Prostate gland (tissue), 2 donors: ENCODE results near the gene SYT4.

Experiments used
- POLR2A ChIP-seq: fragments of 450-650 bp; IDR thresholded peaks from one replicate; pipeline ENCODE4 v1.6.1; 2016; ENCODE audit warnings: antibody characterized with exemption, mild to moderate bottlenecking
- TF ChIP-seq, protein P1 (sequence below), 4 experiments: fragments of 200-600 bp in 2 of 4; fragments of 450-650 bp in 2 of 4; sonication (generic) in 2 of 4; IDR thresholded peaks; 1 replicate in 3 of 4; 2 replicates in 1 of 4; pipeline ENCODE4 v1.5.1; 2016 to 2019; ENCODE audit warnings: antibody characterized with exemption in 4 of 4, mild to moderate bottlenecking in 2 of 4, moderate library complexity in 2 of 4

DNA sequence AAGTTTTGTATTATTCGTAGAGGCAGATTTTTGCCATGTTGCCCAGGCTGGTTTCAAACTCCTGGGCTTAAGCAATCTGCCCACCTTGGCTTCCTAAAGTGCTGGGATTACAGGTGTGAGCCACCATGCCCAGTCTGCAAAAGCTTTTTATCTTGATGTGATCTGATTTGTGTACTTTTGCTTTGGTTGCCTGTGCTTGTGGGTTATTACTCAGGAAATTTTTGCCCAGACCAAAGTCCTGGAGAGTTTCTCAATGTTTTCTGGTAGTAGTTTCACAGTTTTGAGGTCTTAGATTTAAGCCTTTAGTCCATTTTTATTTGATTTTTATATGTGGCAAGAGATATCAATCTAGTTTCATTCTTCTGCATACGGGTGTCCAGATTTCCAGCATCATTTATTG, 42.4 kb downstream of the SYT4 start:
- TF ChIP-seq, protein P1, sequence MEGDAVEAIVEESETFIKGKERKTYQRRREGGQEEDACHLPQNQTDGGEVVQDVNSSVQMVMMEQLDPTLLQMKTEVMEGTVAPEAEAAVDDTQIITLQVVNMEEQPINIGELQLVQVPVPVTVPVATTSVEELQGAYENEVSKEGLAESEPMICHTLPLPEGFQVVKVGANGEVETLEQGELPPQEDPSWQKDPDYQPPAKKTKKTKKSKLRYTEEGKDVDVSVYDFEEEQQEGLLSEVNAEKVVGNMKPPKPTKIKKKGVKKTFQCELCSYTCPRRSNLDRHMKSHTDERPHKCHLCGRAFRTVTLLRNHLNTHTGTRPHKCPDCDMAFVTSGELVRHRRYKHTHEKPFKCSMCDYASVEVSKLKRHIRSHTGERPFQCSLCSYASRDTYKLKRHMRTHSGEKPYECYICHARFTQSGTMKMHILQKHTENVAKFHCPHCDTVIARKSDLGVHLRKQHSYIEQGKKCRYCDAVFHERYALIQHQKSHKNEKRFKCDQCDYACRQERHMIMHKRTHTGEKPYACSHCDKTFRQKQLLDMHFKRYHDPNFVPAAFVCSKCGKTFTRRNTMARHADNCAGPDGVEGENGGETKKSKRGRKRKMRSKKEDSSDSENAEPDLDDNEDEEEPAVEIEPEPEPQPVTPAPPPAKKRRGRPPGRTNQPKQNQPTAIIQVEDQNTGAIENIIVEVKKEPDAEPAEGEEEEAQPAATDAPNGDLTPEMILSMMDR (IDR thresholded peaks at IDR 0.05) = no peak
- TF ChIP-seq POLR2A = no peak
